ENCODE data around the gene GBP4.
A peak's percentile ranks its signal among the peaks of the same experiment; 100 is the strongest.

Gene GBP4

GRCh38 chr1:89203166-89203565 is 4.4 kb upstream of the GBP4 start:
- H3K4me3 ChIP-seq (ENCODE audit: low read length) = no peak overlapping the region
- DNase-seq (ENCODE audit: low read depth) = no peak
- TF ChIP-seq CTCF (conservative IDR thresholded peaks at IDR 0.05; ENCODE audit: low read depth, low read length) = no peak

DNA sequence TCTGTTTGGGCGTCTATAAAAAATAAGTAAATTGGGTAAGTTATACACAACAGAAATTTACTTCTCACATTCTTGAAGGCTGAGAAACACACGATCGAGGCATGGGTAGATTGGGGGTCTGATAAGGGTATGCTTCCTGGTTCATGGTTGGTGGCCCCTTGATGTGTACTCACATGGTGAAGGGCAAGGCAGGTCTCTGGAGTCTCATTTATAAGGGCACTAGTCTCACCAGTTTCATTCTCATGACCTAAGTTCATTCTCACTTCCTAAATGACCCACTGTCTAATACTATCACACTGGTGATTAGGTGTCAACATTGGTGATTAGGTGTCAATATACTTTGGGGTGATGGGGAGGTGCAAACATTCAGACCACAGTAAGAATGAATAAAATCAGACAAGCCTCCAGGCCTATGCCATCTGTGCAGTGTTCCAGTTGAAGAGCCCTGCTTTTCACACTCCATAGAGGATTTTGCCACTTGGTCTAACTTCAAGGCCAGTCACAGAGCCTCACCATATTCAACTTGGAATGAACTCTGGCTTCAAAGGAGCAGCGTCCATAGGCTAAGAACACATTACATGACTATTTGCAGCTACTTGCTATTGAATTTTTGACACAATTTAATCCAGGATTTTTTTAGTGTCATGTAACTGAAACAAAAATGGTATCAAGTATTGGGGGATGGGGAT is 2.5 kb upstream of the GBP4 start:
- TF ChIP-seq CTCF (conservative IDR thresholded peaks at IDR 0.05; ENCODE audit: low read depth, low read length) = no peak
- H3K4me3 ChIP-seq (ENCODE audit: low read length) = no peak overlapping the region
- no peak for DNase-seq (ENCODE audit: low read depth)

- TF ChIP-seq CTCF (conservative IDR thresholded peaks at IDR 0.05; ENCODE audit: low read depth, low read length) = no peak
- no peak overlapping the region for H3K4me3 ChIP-seq (ENCODE audit: low read length)
- DNase-seq (ENCODE audit: low read depth) = no peak
Measured at GRCh38 chr1:89200663-89201062, 1.9 kb upstream of the GBP4 start.

DNA sequence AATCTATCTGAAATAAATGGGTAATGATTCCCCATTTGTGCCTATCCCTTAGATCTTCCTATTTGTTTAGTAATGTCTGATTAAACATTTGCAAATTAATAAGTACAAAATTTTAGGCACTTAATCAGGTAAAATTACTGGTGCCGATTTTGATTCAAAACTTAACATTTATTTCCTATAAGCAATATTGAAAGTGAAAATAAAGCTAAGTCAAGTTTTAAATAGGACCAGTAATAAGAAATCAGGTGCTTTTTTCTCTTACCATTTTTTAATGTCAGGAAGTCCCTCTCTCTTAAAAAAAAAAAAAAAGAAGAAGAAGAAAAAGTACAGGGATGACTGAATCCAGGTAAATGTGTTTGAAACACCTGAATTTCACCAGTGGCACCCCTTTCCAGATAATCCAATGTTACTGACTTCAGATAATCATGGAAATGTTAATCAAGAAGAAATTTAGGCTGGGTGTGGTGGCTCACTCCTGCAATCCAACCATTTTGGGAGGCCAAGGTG is 836 bp upstream of the GBP4 start:
- H3K4me3 ChIP-seq (ENCODE audit: low read length) = no peak overlapping the region

DNA sequence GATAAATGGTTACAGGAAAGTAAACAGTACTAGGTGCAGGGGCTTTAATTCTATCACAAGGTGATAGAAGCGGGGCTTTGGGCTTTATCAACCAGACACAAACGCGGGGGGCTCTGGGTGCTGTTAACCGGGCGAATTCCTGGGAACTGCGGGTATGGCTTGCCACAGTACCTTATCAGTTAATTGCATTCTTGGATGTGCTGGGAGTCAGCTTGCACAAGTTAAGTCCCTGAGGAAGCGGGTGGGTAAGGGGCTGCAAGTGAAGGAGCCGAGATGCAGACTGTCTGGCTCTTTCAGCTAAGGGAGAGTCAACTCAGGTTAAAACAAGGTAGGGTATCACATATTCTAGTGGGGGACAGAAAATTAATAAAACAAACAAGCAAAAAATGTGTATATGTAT is 661 bp downstream of the GBP4 start:
- DNase-seq (ENCODE audit: low read depth) = no peak
- H3K4me3 ChIP-seq (ENCODE audit: low read length) = peak overlapping the region; percentile 9
- no peak for TF ChIP-seq CTCF (conservative IDR thresholded peaks at IDR 0.05; ENCODE audit: low read depth, low read length)

More for the DNA sequence above, 836 bp upstream of the GBP4 start:
- no peak for TF ChIP-seq CTCF (conservative IDR thresholded peaks at IDR 0.05; ENCODE audit: low read depth, low read length)
- no peak for DNase-seq (ENCODE audit: low read depth)

DNA sequence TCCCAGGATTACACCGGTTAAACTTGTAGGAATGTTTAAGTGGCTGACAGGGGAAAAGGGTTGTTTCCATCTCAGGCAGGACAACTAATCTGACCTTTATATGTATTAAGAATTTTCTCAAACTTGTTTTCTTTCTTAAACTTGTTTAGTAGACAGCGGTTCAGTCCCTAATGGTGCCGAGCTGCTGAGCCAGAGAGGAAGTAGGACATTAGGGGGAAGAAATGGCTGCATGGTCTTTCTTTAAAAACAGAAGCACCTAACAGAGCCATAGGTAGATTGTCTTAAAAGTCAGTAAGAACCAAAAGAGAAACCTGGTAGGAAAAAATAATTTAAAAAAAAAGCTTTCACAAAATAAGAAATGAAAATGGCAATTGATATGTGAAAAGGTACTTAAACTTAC is 3.3 kb downstream of the GBP4 start:
- TF ChIP-seq CTCF (conservative IDR thresholded peaks at IDR 0.05; ENCODE audit: low read depth, low read length) = no peak
- DNase-seq (ENCODE audit: low read depth) = no peak
- no peak overlapping the region for H3K4me3 ChIP-seq (ENCODE audit: low read length)

GRCh38 chr1:89191314-89191713 is 7.4 kb downstream of the GBP4 start:
- no peak for TF ChIP-seq CTCF (conservative IDR thresholded peaks at IDR 0.05; ENCODE audit: low read depth, low read length)
- H3K4me3 ChIP-seq (ENCODE audit: low read length) = no peak overlapping the region
- DNase-seq (ENCODE audit: low read depth) = no peak

Measured in retinal pigment epithelial cell (primary cell).